Measurements from ENCODE around the gene MPZL2. TPM values are rescaled to one million over a fixed set of nuclear protein-coding genes. Genes with fewer than 3 reads are reported as not detected.

Gene MPZL2
- polyA plus RNA-seq, 3 donors = 8.0 to 18.6 (median 14.2) TPM

DNA sequence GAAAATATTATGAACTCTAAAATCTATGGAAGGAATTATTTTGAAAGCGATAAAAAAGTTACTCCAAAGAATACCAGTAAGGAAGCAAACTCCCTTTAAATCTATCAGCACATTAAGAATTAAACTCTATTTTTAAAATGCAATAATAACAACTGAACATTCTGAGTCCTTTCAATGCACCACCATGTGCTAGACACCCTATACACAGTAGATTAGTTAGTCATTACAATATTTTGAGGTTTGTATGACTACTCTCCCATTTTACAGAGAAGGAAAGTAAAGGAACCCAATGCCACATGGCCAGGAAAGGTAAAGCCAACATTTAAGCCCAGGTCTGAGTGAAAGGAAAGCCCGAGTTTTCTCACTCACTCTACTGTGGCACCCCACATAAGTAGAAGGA, 57.0 kb downstream of the MPZL2 start:
- intact Hi-C loops (cut with micrococcal nuclease) = loop anchor here in 1 of 2 donors (10.0 kb wide), 1 partner anchor 278 kb away; no protein-coding TSS in a partner anchor
- Mint-ChIP-seq H3K27me3 (ENCODE audit: low read depth in 3 of 3) (no peaks in the 10 kb centered on the region), H3K4me3 (peak overlapping the region in 1 of 2 donors; percentile 46), H3K27ac (peak overlapping the region; percentile 81 to 95 (median 93)), H3K9me3 (peaks cover 0 to 2% (median 0%) of the 10 kb centered on the region in 7 donors), H3K4me1 (peaks cover 65% of the 10 kb centered on the region), H3K36me3 (peaks cover 42 to 43% of the 10 kb centered on the region in 2 donors)
- Histone ChIP-seq H3K27me3 (ENCODE audit: control insufficient read depth in 2 of 2, insufficient read depth in 2 of 2, low read length in 2 of 2) (no peaks in the 10 kb centered on the region), H2AFZ (ENCODE audit: insufficient read depth, low read depth, low read length, poor library complexity, severe bottlenecking) (no peak overlapping the region), H3K27ac (ENCODE audit: low read depth in 1 of 2, low read length in 2 of 2) (peak overlapping the region in 1 of 2 donors; percentile 84), H3K9me3 (replicated peaks in 1 of 2; ENCODE audit: control insufficient read depth in 1 of 2, insufficient read depth in 1 of 2, low read length in 2 of 2) (no peaks in the 10 kb centered on the region), H3K79me2 (ENCODE audit: insufficient read depth, low read length) (peaks cover 62% of the 10 kb centered on the region), H3K4me3 (replicated peaks in 1 of 3; ENCODE audit: low read depth in 2 of 3, low read length in 3 of 3) (peak overlapping the region in 1 of 3 experiments; percentile 60), H3K4me2 (replicated peaks; ENCODE audit: extremely low read depth, low read length, poor library complexity, severe bottlenecking) (peak overlapping the region; percentile 65), H4K20me1 (ENCODE audit: insufficient read depth, low read length) (peaks cover 20% of the 10 kb centered on the region), H3K36me3 (replicated peaks in 1 of 2; ENCODE audit: control insufficient read depth in 1 of 2, insufficient read depth in 2 of 2, low read length in 2 of 2) (peaks cover 84 to 89% of the 10 kb centered on the region in 2 donors), H3K4me1 (ENCODE audit: control insufficient read depth in 1 of 2, insufficient read depth in 2 of 2, low read length in 2 of 2) (peaks cover 63 to 72% of the 10 kb centered on the region in 2 donors), H3K9ac (ENCODE audit: insufficient read depth, low read length, poor library complexity, severe bottlenecking) (peak overlapping the region; percentile 42)
- TF ChIP-seq, protein P1, sequence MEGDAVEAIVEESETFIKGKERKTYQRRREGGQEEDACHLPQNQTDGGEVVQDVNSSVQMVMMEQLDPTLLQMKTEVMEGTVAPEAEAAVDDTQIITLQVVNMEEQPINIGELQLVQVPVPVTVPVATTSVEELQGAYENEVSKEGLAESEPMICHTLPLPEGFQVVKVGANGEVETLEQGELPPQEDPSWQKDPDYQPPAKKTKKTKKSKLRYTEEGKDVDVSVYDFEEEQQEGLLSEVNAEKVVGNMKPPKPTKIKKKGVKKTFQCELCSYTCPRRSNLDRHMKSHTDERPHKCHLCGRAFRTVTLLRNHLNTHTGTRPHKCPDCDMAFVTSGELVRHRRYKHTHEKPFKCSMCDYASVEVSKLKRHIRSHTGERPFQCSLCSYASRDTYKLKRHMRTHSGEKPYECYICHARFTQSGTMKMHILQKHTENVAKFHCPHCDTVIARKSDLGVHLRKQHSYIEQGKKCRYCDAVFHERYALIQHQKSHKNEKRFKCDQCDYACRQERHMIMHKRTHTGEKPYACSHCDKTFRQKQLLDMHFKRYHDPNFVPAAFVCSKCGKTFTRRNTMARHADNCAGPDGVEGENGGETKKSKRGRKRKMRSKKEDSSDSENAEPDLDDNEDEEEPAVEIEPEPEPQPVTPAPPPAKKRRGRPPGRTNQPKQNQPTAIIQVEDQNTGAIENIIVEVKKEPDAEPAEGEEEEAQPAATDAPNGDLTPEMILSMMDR (IDR thresholded peaks at IDR 0.05) = no peak
- DNase-seq = no peak
- no CpG with 5 or more reads among the region's 2 CpGs for WGBS (ENCODE audit: insufficient coverage)

DNA sequence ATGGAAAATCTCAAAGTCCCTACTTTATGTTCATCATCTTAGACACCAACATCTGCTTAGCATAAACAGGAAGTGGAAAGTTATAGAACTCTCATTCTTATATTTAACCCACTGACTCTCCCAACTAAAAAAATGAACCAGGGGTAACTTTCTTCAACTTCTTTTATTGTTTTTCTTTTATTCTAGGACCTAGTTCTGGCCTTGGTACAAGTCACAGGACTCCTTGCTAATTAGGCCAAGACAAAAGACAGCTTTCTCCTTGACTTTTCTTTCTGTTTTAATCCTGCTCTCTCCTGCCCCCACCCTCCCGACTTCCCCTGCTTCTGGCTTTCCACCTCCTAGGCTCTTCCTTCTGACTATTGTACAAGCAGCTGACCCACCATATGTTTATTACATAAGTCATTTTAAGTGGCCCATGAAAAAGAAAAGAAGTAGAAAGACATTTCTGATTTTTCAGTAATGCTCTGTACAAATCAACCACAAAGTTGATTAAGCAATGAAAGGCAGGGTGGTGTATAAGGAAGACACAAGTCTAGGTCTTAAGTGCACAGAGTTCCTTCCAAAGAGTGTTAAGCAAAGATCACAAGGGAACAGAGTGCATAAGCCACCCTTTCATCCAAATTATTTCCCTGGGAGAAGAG, 57.6 kb downstream of the MPZL2 start:
- Mint-ChIP-seq H3K27me3 (ENCODE audit: low read depth in 3 of 3) (no peaks in the 10 kb centered on the region), H3K27ac (peak overlapping the region; percentile 81 to 95 (median 93)), H3K4me1 (peaks cover 59% of the 10 kb centered on the region), H3K4me3 (peak overlapping the region; percentile 0 to 51), H3K36me3 (peaks cover 36 to 37% of the 10 kb centered on the region in 2 donors), H3K9me3 (peaks cover 0 to 2% (median 0%) of the 10 kb centered on the region in 7 donors)
- no CpG with 5 or more reads among the region's 1 CpG for WGBS (ENCODE audit: insufficient coverage)
- DNase-seq = peak; percentile 53 to 78 (median 53)
- Histone ChIP-seq H4K20me1 (ENCODE audit: insufficient read depth, low read length) (peaks cover 25% of the 10 kb centered on the region), H2AFZ (ENCODE audit: insufficient read depth, low read depth, low read length, poor library complexity, severe bottlenecking) (no peak overlapping the region), H3K4me1 (ENCODE audit: control insufficient read depth in 1 of 2, insufficient read depth in 2 of 2, low read length in 2 of 2) (peaks cover 57 to 66% of the 10 kb centered on the region in 2 donors), H3K36me3 (replicated peaks in 1 of 2; ENCODE audit: control insufficient read depth in 1 of 2, insufficient read depth in 2 of 2, low read length in 2 of 2) (peaks cover 84 to 89% of the 10 kb centered on the region in 2 donors), H3K9me3 (replicated peaks in 1 of 2; ENCODE audit: control insufficient read depth in 1 of 2, insufficient read depth in 1 of 2, low read length in 2 of 2) (no peaks in the 10 kb centered on the region), H3K9ac (ENCODE audit: insufficient read depth, low read length, poor library complexity, severe bottlenecking) (peak overlapping the region; percentile 42), H3K27ac (ENCODE audit: low read depth in 1 of 2, low read length in 2 of 2) (peak overlapping the region; percentile 53 to 84), H3K4me2 (replicated peaks; ENCODE audit: extremely low read depth, low read length, poor library complexity, severe bottlenecking) (peak overlapping the region; percentile 65), H3K4me3 (replicated peaks in 1 of 3; ENCODE audit: low read depth in 2 of 3, low read length in 3 of 3) (peak overlapping the region in 1 of 3 experiments; percentile 60), H3K79me2 (ENCODE audit: insufficient read depth, low read length) (peaks cover 56% of the 10 kb centered on the region), H3K27me3 (ENCODE audit: control insufficient read depth in 2 of 2, insufficient read depth in 2 of 2, low read length in 2 of 2) (no peaks in the 10 kb centered on the region)
- TF ChIP-seq, protein P1 (IDR thresholded peaks at IDR 0.05) = no peak
- intact Hi-C loops (cut with micrococcal nuclease) = loop anchor here in 1 of 2 donors (10.0 kb wide), 1 partner anchor 278 kb away; no protein-coding TSS in a partner anchor
